A673 (cell line): ENCODE data around the gene BDKRB1. TPM values are rescaled to one million over a fixed set of nuclear protein-coding genes. Genes with fewer than 3 reads are reported as not detected.

ENCODE experiments used
- BruUV-seq: library from RNA; stranded (reverse); fragments of 400-500 nt; replicated peaks from 2 replicates; lab custom pipeline; 2021; lab: Mats Ljungman, UMichigan
- CTCF ChIA-PET: fragments of 300-600 bp; sonication (Branson Sonifier 250); formaldehyde crosslinking; loops from one replicate; lab custom pipeline; 2022; ENCODE audit warnings: antibody characterized with exemption; lab: Charles Lee
- POLR2A ChIA-PET: fragments of 300-600 bp; sonication (Branson Sonifier 250); formaldehyde crosslinking; loops from one replicate; lab custom pipeline; 2022; ENCODE audit warnings: antibody characterized with exemption; ENCODE audit not compliant: low non-redundant PET; lab: Charles Lee
- DNase-seq: peaks from one replicate; pipeline ENCODE4 v3.0.0-alpha.2; 2015; ENCODE audit warnings: low spot score
- H3K27ac ChIP-seq: fragments of 200-600 bp; sonication (generic); 2 replicates; pipeline ENCODE4 v1.5.1; 2016; ENCODE audit warnings: mixed run types, low read depth, mild to moderate bottlenecking, mixed read lengths, antibody characterized with exemption, low read length; ENCODE audit not compliant: poor library complexity, severe bottlenecking
- H3K27me3 ChIP-seq: fragments of 200-600 bp; sonication (generic); replicated peaks from 2 replicates; pipeline ENCODE4 v1.6.1; 2017; ENCODE audit warnings: mixed run types, low read depth, mild to moderate bottlenecking, mixed read lengths, antibody characterized with exemption, low read length; ENCODE audit not compliant: insufficient read depth, poor library complexity
- H3K36me3 ChIP-seq: fragments of 200-600 bp; sonication (generic); 2 replicates; pipeline ENCODE4 v1.6.1; 2016; ENCODE audit warnings: mixed run types, mild to moderate bottlenecking, mixed read lengths, antibody characterized with exemption, low read length; ENCODE audit not compliant: insufficient read depth, poor library complexity, severe bottlenecking
- H3K4me1 ChIP-seq: fragments of 200-600 bp; sonication (generic); 2 replicates; pipeline ENCODE4 v1.6.1; 2017; ENCODE audit warnings: mixed run types, mild to moderate bottlenecking, mixed read lengths, antibody characterized with exemption, low read length; ENCODE audit not compliant: insufficient read depth, poor library complexity, severe bottlenecking
- H3K4me3 ChIP-seq: fragments of 200-600 bp; sonication (generic); 2 replicates; pipeline ENCODE4 v1.5.1; 2016; ENCODE audit warnings: low read depth, mixed run types, mild to moderate bottlenecking, mixed read lengths, low read length; ENCODE audit not compliant: poor library complexity, severe bottlenecking
- H3K9me3 ChIP-seq: fragments of 200-600 bp; sonication (generic); 2 replicates; pipeline ENCODE4 v1.6.1; 2016; ENCODE audit warnings: mixed run types, low read depth, mild to moderate bottlenecking, mixed read lengths, antibody characterized with exemption, low read length; ENCODE audit not compliant: poor library complexity, severe bottlenecking
- CTCF ChIP-seq: fragments of 300-800, 200-600 bp; sonication (generic); conservative IDR thresholded peaks from 2 replicates; pipeline ENCODE4 v1.5.1; 2017; ENCODE audit warnings: low read depth, mild to moderate bottlenecking, antibody characterized with exemption, low read length, moderate library complexity, mixed read lengths
- EZH2 ChIP-seq: fragments of 200-600 bp; sonication (generic); IDR thresholded peaks from 2 replicates; pipeline ENCODE4 v1.6.1; 2017; ENCODE audit warnings: borderline replicate concordance, low read depth, mild to moderate bottlenecking, mixed read lengths, antibody characterized with exemption, low read length; ENCODE audit not compliant: poor library complexity, severe bottlenecking
- intact Hi-C: fragments of 100-400 bp; cut with micrococcal nuclease; formaldehyde crosslinking; loops from one replicate; pipeline ENCODE4 v1.10.0; 2022; ENCODE audit not compliant: unreplicated experiment
- total RNA-seq: library from RNA; stranded (reverse); gene quantifications from 2 replicates; pipeline ENCODE4 v1.2.3, GENCODE V29; 2021

The BDKRB1 gene
- total RNA-seq, 1 experiment from 2014 or later = not detected

DNA sequence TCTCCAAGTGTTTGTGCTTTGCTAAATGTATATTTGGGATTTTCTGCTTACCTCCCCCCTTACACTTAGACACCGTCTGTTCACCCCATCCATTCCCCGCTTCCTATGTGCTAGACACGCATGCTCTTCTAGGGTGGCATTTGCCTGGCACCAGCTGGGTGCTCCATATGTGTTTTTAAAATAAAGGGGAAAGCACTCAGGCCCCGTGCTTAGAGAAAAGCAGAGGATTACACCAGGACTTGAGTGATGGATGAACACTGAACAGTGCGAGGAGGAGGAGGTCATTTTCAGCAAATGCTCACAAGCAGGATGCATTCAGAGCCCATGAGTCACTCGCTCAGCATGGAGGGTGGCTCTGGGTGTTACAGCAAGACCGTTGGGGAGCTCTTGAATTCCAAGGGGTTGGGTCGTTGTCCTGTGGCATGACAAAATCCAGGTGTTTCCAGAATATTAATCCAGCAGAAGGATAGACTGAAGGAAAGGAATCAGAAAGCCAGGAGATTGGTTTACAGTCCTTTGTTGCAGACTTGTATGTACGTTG is 2.9 kb upstream of the BDKRB1 start:
- Histone ChIP-seq H3K36me3 (no peaks in the 10 kb centered on the region), H3K4me1 (no peaks in the 10 kb centered on the region), H3K9me3 (no peaks in the 10 kb centered on the region), H3K27me3 (peaks cover 8% of the 10 kb centered on the region), H3K27ac (no peak overlapping the region), H3K4me3 (no peak overlapping the region)
- ChIA-PET POLR2A (no interaction called here), CTCF (no interaction called here)
- intact Hi-C loops = no loop called here
- DNase-seq = peak; percentile 53
- no peak for TF ChIP-seq EZH2
- TF ChIP-seq CTCF = no peak
- BruUV-seq = no TSS peak

DNA sequence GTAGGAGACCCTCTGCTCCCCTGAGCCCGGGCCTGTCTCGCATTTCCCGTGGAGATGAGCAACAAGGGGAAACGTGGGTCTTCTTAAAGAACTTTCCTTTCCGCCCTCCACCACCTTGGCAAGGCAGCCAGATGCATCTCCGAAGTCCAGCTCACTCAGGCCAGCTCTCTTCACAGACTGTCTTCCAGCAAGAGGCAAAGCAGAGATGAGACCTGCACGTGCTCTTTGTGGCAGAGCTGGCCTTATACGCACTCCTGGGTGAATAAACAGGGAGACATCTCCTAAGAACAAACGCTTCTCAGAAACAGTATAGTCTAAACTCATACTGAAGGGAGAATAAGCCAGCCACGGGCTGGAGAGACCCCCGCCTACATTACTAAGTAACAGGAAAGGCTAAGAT is 1.3 kb upstream of the BDKRB1 start:
- ChIA-PET CTCF (no interaction called here), POLR2A (no interaction called here)
- no peaks in the 10 kb centered on the region for H3K9me3 ChIP-seq
- H3K4me1 ChIP-seq = no peaks in the 10 kb centered on the region
- H3K36me3 ChIP-seq = no peaks in the 10 kb centered on the region
- BruUV-seq = no TSS peak
- no peak for DNase-seq
- TF ChIP-seq EZH2 (no peak), CTCF (no peak)
- H3K27ac ChIP-seq = no peak overlapping the region
- no peak overlapping the region for H3K4me3 ChIP-seq
- peaks cover 8% of the 10 kb centered on the region for H3K27me3 ChIP-seq
- intact Hi-C loops = no loop called here

DNA sequence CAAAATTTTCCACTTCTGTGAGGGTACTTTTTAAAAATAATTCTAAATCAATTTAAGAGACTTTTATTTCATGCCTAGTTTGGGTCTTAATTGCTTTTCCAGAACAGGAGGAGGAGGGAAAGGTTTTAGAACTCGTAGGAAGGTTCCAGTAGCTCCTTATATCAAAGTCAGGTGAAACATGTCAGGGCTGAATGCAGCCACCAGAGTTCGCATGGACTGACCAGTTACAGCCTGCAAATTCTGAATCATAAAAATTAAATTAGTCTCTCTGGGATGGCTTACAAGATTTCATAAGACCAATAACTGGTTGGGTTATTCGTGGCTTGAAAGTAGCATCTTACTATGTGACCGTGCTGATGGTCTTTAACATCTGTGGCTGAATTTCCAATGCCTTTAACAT is 397 bp downstream of the BDKRB1 start:
- Histone ChIP-seq H3K27ac (no peak overlapping the region), H3K36me3 (no peaks in the 10 kb centered on the region), H3K4me1 (no peaks in the 10 kb centered on the region), H3K9me3 (no peaks in the 10 kb centered on the region), H3K4me3 (no peak overlapping the region), H3K27me3 (peaks cover 8% of the 10 kb centered on the region)
- intact Hi-C loops = no loop called here
- no peak for DNase-seq
- ChIA-PET POLR2A (no interaction called here), CTCF (no interaction called here)
- no peak for TF ChIP-seq EZH2
- no peak for TF ChIP-seq CTCF
- BruUV-seq = no TSS peak
